ENCODE data around the gene GLRA3.

DNA sequence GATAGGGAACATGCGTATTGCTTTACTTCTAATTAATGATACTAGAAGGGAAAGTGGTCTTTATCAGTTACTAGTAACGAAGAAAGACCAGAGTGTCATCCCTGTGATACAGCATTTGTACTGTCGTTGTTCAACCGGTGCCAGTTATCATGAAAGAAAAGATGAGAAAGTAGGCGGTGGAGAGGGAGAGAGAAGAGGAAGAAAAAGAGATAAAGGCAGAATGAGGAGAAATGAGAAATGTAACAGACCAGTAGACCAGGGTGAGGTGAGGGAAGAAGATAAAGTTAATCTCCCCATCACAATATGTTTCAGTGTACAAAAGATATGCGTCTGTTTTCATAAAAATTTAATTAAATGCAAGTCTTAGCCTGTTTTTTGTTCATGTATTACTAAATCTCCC lies 171.6 kb downstream of the GLRA3 start:
- TF ChIP-seq, protein P1, sequence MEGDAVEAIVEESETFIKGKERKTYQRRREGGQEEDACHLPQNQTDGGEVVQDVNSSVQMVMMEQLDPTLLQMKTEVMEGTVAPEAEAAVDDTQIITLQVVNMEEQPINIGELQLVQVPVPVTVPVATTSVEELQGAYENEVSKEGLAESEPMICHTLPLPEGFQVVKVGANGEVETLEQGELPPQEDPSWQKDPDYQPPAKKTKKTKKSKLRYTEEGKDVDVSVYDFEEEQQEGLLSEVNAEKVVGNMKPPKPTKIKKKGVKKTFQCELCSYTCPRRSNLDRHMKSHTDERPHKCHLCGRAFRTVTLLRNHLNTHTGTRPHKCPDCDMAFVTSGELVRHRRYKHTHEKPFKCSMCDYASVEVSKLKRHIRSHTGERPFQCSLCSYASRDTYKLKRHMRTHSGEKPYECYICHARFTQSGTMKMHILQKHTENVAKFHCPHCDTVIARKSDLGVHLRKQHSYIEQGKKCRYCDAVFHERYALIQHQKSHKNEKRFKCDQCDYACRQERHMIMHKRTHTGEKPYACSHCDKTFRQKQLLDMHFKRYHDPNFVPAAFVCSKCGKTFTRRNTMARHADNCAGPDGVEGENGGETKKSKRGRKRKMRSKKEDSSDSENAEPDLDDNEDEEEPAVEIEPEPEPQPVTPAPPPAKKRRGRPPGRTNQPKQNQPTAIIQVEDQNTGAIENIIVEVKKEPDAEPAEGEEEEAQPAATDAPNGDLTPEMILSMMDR (conservative IDR thresholded peaks at IDR 0.05 in 1 of 2, IDR thresholded peaks at IDR 0.05 in 1 of 2; ENCODE audit: low read depth in 1 of 2, low read length in 2 of 2), result no peak
- TF ChIP-seq EZH2 (IDR thresholded peaks at IDR 0.05; ENCODE audit: low read length, missing control alignments), result no peak
